ENCODE data around the gene NHS. TPM values are rescaled to one million over a fixed set of nuclear protein-coding genes. Genes with fewer than 3 reads are reported as not detected.
A peak's percentile ranks its signal among the peaks of the same experiment; 100 is the strongest.

Gene NHS
- total and polyA plus RNA-seq, 4 donors = 14.1 to 17.7 (median 15.8) TPM

GRCh38 chrX:17606231-17606630, 231.2 kb downstream of the NHS start:
- Histone ChIP-seq H3K9me3 (ENCODE audit: control insufficient read depth, insufficient read depth, low read length) (no peaks in the 10 kb centered on the region), H3K27me3 (ENCODE audit: control insufficient read depth, insufficient read depth, low read length) (peaks cover 4% of the 10 kb centered on the region), H3K27ac (ENCODE audit: low read depth, low read length) (no peak overlapping the region), H3K36me3 (ENCODE audit: control insufficient read depth, insufficient read depth, low read length) (no peaks in the 10 kb centered on the region), H3K4me3 (ENCODE audit: low read depth, low read length) (no peak overlapping the region), H3K4me1 (ENCODE audit: control insufficient read depth, insufficient read depth, low read length) (peaks cover 4% of the 10 kb centered on the region)
- DNase-seq (ENCODE audit: low read depth in 4 of 6, low spot score in 6 of 6) = no peak
- no CpG with 5 or more reads among the region's 4 CpGs for whole genome bisulfite sequencing (ENCODE audit: insufficient coverage)

GRCh38 chrX:17608888-17609287, 233.9 kb downstream of the NHS start:
- Histone ChIP-seq H3K27me3 (ENCODE audit: control insufficient read depth, insufficient read depth, low read length) (peaks cover 2% of the 10 kb centered on the region), H3K36me3 (ENCODE audit: control insufficient read depth, insufficient read depth, low read length) (no peaks in the 10 kb centered on the region), H3K27ac (ENCODE audit: low read depth, low read length) (peak overlapping the region; percentile 12), H3K4me3 (ENCODE audit: low read depth, low read length) (no peak overlapping the region), H3K4me1 (ENCODE audit: control insufficient read depth, insufficient read depth, low read length) (peaks cover 4% of the 10 kb centered on the region), H3K9me3 (ENCODE audit: control insufficient read depth, insufficient read depth, low read length) (no peaks in the 10 kb centered on the region)
- no CpG with 5 or more reads among the region's 2 CpGs for WGBS (ENCODE audit: insufficient coverage)
- no peak for DNase-seq (ENCODE audit: low read depth in 4 of 6, low spot score in 6 of 6)

GRCh38 chrX:17610788-17611187, 235.8 kb downstream of the NHS start:
- Histone ChIP-seq H3K27me3 (ENCODE audit: control insufficient read depth, insufficient read depth, low read length) (peaks cover 2% of the 10 kb centered on the region), H3K9me3 (ENCODE audit: control insufficient read depth, insufficient read depth, low read length) (no peaks in the 10 kb centered on the region), H3K4me1 (ENCODE audit: control insufficient read depth, insufficient read depth, low read length) (no peaks in the 10 kb centered on the region), H3K4me3 (ENCODE audit: low read depth, low read length) (no peak overlapping the region), H3K36me3 (ENCODE audit: control insufficient read depth, insufficient read depth, low read length) (no peaks in the 10 kb centered on the region), H3K27ac (ENCODE audit: low read depth, low read length) (no peak overlapping the region)
- no peak for DNase-seq (ENCODE audit: low read depth in 4 of 6, low spot score in 6 of 6)
- WGBS (ENCODE audit: insufficient coverage) = 50% methylated on average over 2 of the region's 5 CpGs

- no peak for DNase-seq (ENCODE audit: low read depth in 4 of 6, low spot score in 6 of 6)
- Histone ChIP-seq H3K9me3 (ENCODE audit: control insufficient read depth, insufficient read depth, low read length) (no peaks in the 10 kb centered on the region), H3K27ac (ENCODE audit: low read depth, low read length) (no peak overlapping the region), H3K4me1 (ENCODE audit: control insufficient read depth, insufficient read depth, low read length) (no peaks in the 10 kb centered on the region), H3K36me3 (ENCODE audit: control insufficient read depth, insufficient read depth, low read length) (no peaks in the 10 kb centered on the region), H3K4me3 (ENCODE audit: low read depth, low read length) (no peak overlapping the region), H3K27me3 (ENCODE audit: control insufficient read depth, insufficient read depth, low read length) (peaks cover 8% of the 10 kb centered on the region)
- WGBS (ENCODE audit: insufficient coverage) = no CpG with 5 or more reads among the region's 5 CpGs
Observed at GRCh38 chrX:17613979-17614588, 239.1 kb downstream of the NHS start.

- Histone ChIP-seq H3K36me3 (ENCODE audit: control insufficient read depth, insufficient read depth, low read length) (no peaks in the 10 kb centered on the region), H3K4me1 (ENCODE audit: control insufficient read depth, insufficient read depth, low read length) (no peaks in the 10 kb centered on the region), H3K27ac (ENCODE audit: low read depth, low read length) (no peak overlapping the region), H3K9me3 (ENCODE audit: control insufficient read depth, insufficient read depth, low read length) (no peaks in the 10 kb centered on the region), H3K4me3 (ENCODE audit: low read depth, low read length) (no peak overlapping the region), H3K27me3 (ENCODE audit: control insufficient read depth, insufficient read depth, low read length) (peaks cover 13% of the 10 kb centered on the region)
- 47% methylated on average over 6 of the region's 9 CpGs for WGBS (ENCODE audit: insufficient coverage)
- DNase-seq (ENCODE audit: low read depth in 4 of 6, low spot score in 6 of 6) = no peak
Observed at GRCh38 chrX:17616936-17617335, 241.9 kb downstream of the NHS start.

GRCh38 chrX:17617806-17618205, 242.8 kb downstream of the NHS start:
- no peaks in the 10 kb centered on the region for H3K36me3 ChIP-seq (ENCODE audit: control insufficient read depth, insufficient read depth, low read length)
- peak overlapping the region; percentile 15 for H3K27ac ChIP-seq (ENCODE audit: low read depth, low read length)
- no peak overlapping the region for H3K4me3 ChIP-seq (ENCODE audit: low read depth, low read length)
- WGBS (ENCODE audit: insufficient coverage) = no CpG with 5 or more reads among the region's 3 CpGs
- no peaks in the 10 kb centered on the region for H3K4me1 ChIP-seq (ENCODE audit: control insufficient read depth, insufficient read depth, low read length)
- peaks cover 13% of the 10 kb centered on the region for H3K27me3 ChIP-seq (ENCODE audit: control insufficient read depth, insufficient read depth, low read length)
- DNase-seq (ENCODE audit: low read depth in 4 of 6, low spot score in 6 of 6) = peak in 1 of 6 donors; percentile 65
- no peaks in the 10 kb centered on the region for H3K9me3 ChIP-seq (ENCODE audit: control insufficient read depth, insufficient read depth, low read length)

- no peaks in the 10 kb centered on the region for H3K36me3 ChIP-seq (ENCODE audit: control insufficient read depth, insufficient read depth, low read length)
- no peaks in the 10 kb centered on the region for H3K4me1 ChIP-seq (ENCODE audit: control insufficient read depth, insufficient read depth, low read length)
- H3K27ac ChIP-seq (ENCODE audit: low read depth, low read length) = no peak overlapping the region
- no peaks in the 10 kb centered on the region for H3K9me3 ChIP-seq (ENCODE audit: control insufficient read depth, insufficient read depth, low read length)
- DNase-seq (ENCODE audit: low read depth in 4 of 6, low spot score in 6 of 6) = no peak
- peaks cover 9% of the 10 kb centered on the region for H3K27me3 ChIP-seq (ENCODE audit: control insufficient read depth, insufficient read depth, low read length)
- 78% methylated on average over 2 of the region's 4 CpGs for WGBS (ENCODE audit: insufficient coverage)
- H3K4me3 ChIP-seq (ENCODE audit: low read depth, low read length) = no peak overlapping the region
Observed at GRCh38 chrX:17621566-17622270, 246.7 kb downstream of the NHS start.

- Histone ChIP-seq H3K4me3 (ENCODE audit: low read depth, low read length) (no peak overlapping the region), H3K27me3 (ENCODE audit: control insufficient read depth, insufficient read depth, low read length) (peaks cover 9% of the 10 kb centered on the region), H3K4me1 (ENCODE audit: control insufficient read depth, insufficient read depth, low read length) (no peaks in the 10 kb centered on the region), H3K9me3 (ENCODE audit: control insufficient read depth, insufficient read depth, low read length) (no peaks in the 10 kb centered on the region), H3K36me3 (ENCODE audit: control insufficient read depth, insufficient read depth, low read length) (no peaks in the 10 kb centered on the region), H3K27ac (ENCODE audit: low read depth, low read length) (no peak overlapping the region)
- DNase-seq (ENCODE audit: low read depth in 4 of 6, low spot score in 6 of 6) = no peak
- 46% methylated on average over 2 of the region's 3 CpGs for WGBS (ENCODE audit: insufficient coverage)
Observed at GRCh38 chrX:17622331-17622730, 247.3 kb downstream of the NHS start.

- 77% methylated on average over 3 of the region's 3 CpGs for WGBS (ENCODE audit: insufficient coverage)
- no peak overlapping the region for H3K4me3 ChIP-seq (ENCODE audit: low read depth, low read length)
- H3K27me3 ChIP-seq (ENCODE audit: control insufficient read depth, insufficient read depth, low read length) = peaks cover 10% of the 10 kb centered on the region
Observed at GRCh38 chrX:17623750-17624149, 248.8 kb downstream of the NHS start.

GRCh38 chrX:17627026-17627425, 252.0 kb downstream of the NHS start:
- no peak overlapping the region for H3K4me3 ChIP-seq (ENCODE audit: low read depth, low read length)
- no peaks in the 10 kb centered on the region for H3K4me1 ChIP-seq (ENCODE audit: control insufficient read depth, insufficient read depth, low read length)
- WGBS (ENCODE audit: insufficient coverage) = 69% methylated on average over 1 of the region's 1 CpG
- no peak overlapping the region for H3K27ac ChIP-seq (ENCODE audit: low read depth, low read length)
- H3K27me3 ChIP-seq (ENCODE audit: control insufficient read depth, insufficient read depth, low read length) = peaks cover 13% of the 10 kb centered on the region
- no peaks in the 10 kb centered on the region for H3K9me3 ChIP-seq (ENCODE audit: control insufficient read depth, insufficient read depth, low read length)
- DNase-seq (ENCODE audit: low read depth in 4 of 6, low spot score in 6 of 6) = no peak
- H3K36me3 ChIP-seq (ENCODE audit: control insufficient read depth, insufficient read depth, low read length) = no peaks in the 10 kb centered on the region

More at GRCh38 chrX:17623750-17624149, 248.8 kb downstream of the NHS start:
- no peak for DNase-seq (ENCODE audit: low read depth in 4 of 6, low spot score in 6 of 6)
- no peaks in the 10 kb centered on the region for H3K36me3 ChIP-seq (ENCODE audit: control insufficient read depth, insufficient read depth, low read length)
- H3K9me3 ChIP-seq (ENCODE audit: control insufficient read depth, insufficient read depth, low read length) = no peaks in the 10 kb centered on the region
- H3K4me1 ChIP-seq (ENCODE audit: control insufficient read depth, insufficient read depth, low read length) = no peaks in the 10 kb centered on the region
- no peak overlapping the region for H3K27ac ChIP-seq (ENCODE audit: low read depth, low read length)

Data from spinal cord (tissue), 10 donors.